ENCODE data around the gene CHADL. TPM values are rescaled to one million over a fixed set of nuclear protein-coding genes. Genes with fewer than 3 reads are reported as not detected.
"Not testable (repeated sequence)": the region's sequence is repeated elsewhere in the genome, so short reads cannot be mapped to it uniquely, and the experiment has no call there.

The CHADL gene
- total RNA-seq, 2 donors from 2014 or later = 0.61 to 2.6 TPM

GRCh38 chr22:41259756-41260155 lies 19.0 kb upstream of the CHADL start:
- ATAC-seq, DNase-seq: not testable (repeated sequence)

GRCh38 chr22:41257696-41258095 lies 17.0 kb upstream of the CHADL start:
- intact Hi-C loops (cut with DNase I, micrococcal nuclease) = no loop called here
- no peak for ATAC-seq
- DNase-seq = no peak

More at GRCh38 chr22:41259756-41260155, 19.0 kb upstream of the CHADL start:
- intact Hi-C loops (cut with DNase I, micrococcal nuclease) = not testable (repeated sequence)

- ATAC-seq (no peak), DNase-seq (no peak)
- intact Hi-C loops (cut with DNase I, micrococcal nuclease) = no loop called here
Measured at GRCh38 chr22:41256254-41257253, 15.8 kb upstream of the CHADL start.

- ATAC-seq (no peak), DNase-seq (no peak)
- intact Hi-C loops (cut with DNase I, micrococcal nuclease) = no loop called here
Measured at GRCh38 chr22:41254230-41254629, 13.5 kb upstream of the CHADL start.

- no peak for ATAC-seq
- no peak for DNase-seq
Measured at GRCh38 chr22:41252365-41252764, 11.6 kb upstream of the CHADL start.

GRCh38 chr22:41250127-41250526 lies 9.4 kb upstream of the CHADL start:
- intact Hi-C loops (cut with DNase I, micrococcal nuclease) = no loop called here
- ATAC-seq = no peak

More at GRCh38 chr22:41252365-41252764, 11.6 kb upstream of the CHADL start:
- intact Hi-C loops (cut with DNase I, micrococcal nuclease) = no loop called here

GRCh38 chr22:41249442-41249841 lies 8.7 kb upstream of the CHADL start:
- DNase-seq (no peak), ATAC-seq (no peak)
- intact Hi-C loops (cut with DNase I, micrococcal nuclease) = no loop called here

More at GRCh38 chr22:41250127-41250526, 9.4 kb upstream of the CHADL start:
- no peak for DNase-seq

- DNase-seq (no peak), ATAC-seq (no peak)
- intact Hi-C loops (cut with DNase I, micrococcal nuclease) = no loop called here
Measured at GRCh38 chr22:41248758-41249157, 8.0 kb upstream of the CHADL start.

GRCh38 chr22:41248314-41248713 lies 7.6 kb upstream of the CHADL start:
- no peak for ATAC-seq
- intact Hi-C loops (cut with DNase I, micrococcal nuclease) = no loop called here

GRCh38 chr22:41247703-41248102 lies 7.0 kb upstream of the CHADL start:
- no peak for DNase-seq
- intact Hi-C loops (cut with DNase I, micrococcal nuclease) = no loop called here

More at GRCh38 chr22:41248314-41248713, 7.6 kb upstream of the CHADL start:
- no peak for DNase-seq

GRCh38 chr22:41245917-41246499 lies 5.3 kb upstream of the CHADL start:
- no peak for DNase-seq
- peak; percentile 40 for ATAC-seq
- intact Hi-C loops (cut with DNase I, micrococcal nuclease) = no loop called here

More at GRCh38 chr22:41247703-41248102, 7.0 kb upstream of the CHADL start:
- no peak for ATAC-seq

- DNase-seq = no peak
- no peak for ATAC-seq
- intact Hi-C loops (cut with DNase I, micrococcal nuclease) = no loop called here
Measured at GRCh38 chr22:41243361-41243760, 2.6 kb upstream of the CHADL start.

- no peak for ATAC-seq
- intact Hi-C loops (cut with DNase I, micrococcal nuclease) = no loop called here
- DNase-seq = no peak
Measured at GRCh38 chr22:41242396-41243117, 1.8 kb upstream of the CHADL start.

- no peak for ATAC-seq
- intact Hi-C loops (cut with DNase I, micrococcal nuclease) = no loop called here
- DNase-seq = no peak
Measured at GRCh38 chr22:41241133-41241676, 474 bp upstream of the CHADL start.

GRCh38 chr22:41239443-41240128 lies 1.1 kb downstream of the CHADL start:
- no peak for DNase-seq
- no peak for ATAC-seq
- intact Hi-C loops (cut with DNase I, micrococcal nuclease) = no loop called here

GRCh38 chr22:41238570-41239442 lies 1.9 kb downstream of the CHADL start:
- intact Hi-C loops (cut with DNase I, micrococcal nuclease) = no loop called here
- peak in 1 of 2 donors; percentile 14 for DNase-seq
- peak; percentile 14 for ATAC-seq

GRCh38 chr22:41237707-41238569 lies 2.8 kb downstream of the CHADL start:
- DNase-seq (peak; percentile 76 to 87), ATAC-seq (peak; percentile 94)
- intact Hi-C loops (cut with DNase I, micrococcal nuclease) = no loop called here

Data from left colon (tissue), 2 donors.